Keratinocyte (primary cell): ENCODE measurements around the gene PPP2R5C. TPM values are rescaled to one million over a fixed set of nuclear protein-coding genes. Genes with fewer than 3 reads are reported as not detected.

Experiments used
- DNase-seq: peaks from one replicate; pipeline ENCODE4 v3.0.0-alpha.2; 2011; ENCODE audit warnings: low read depth, missing footprints, low spot score
- FAIRE-seq: peaks from 2 replicates; lab custom pipeline; 2011; peaks lifted over from hg19 to GRCh38; lab: Jason Lieb, UNC
- H2AFZ ChIP-seq: 2 replicates; pipeline ENCODE4 v1.6.0; 2012; ENCODE audit warnings: low read length, control low read depth, inconsistent platforms; ENCODE audit not compliant: control insufficient read depth
- H3K27ac ChIP-seq: 2 replicates; pipeline ENCODE4 v1.5.1; 2011; ENCODE audit warnings: low read length; ENCODE audit not compliant: control insufficient read depth, insufficient read depth
- H3K27me3 ChIP-seq: 3 replicates; pipeline ENCODE4 v1.6.0; 2011; ENCODE audit warnings: low read length; ENCODE audit not compliant: control insufficient read depth, insufficient read depth; ENCODE audit errors: extremely low read depth
- H3K36me3 ChIP-seq, 2 experiments: 2 replicates in 1 of 2; 3 replicates in 1 of 2; pipeline ENCODE4 v1.5.1; 2011; ENCODE audit warnings: low read length in 2 of 2, mild to moderate bottlenecking in 1 of 2; ENCODE audit not compliant: control insufficient read depth in 2 of 2, insufficient read depth in 2 of 2; ENCODE audit errors: extremely low read depth in 1 of 2
- H3K4me1 ChIP-seq: 3 replicates; pipeline ENCODE4 v1.5.1; 2011; ENCODE audit warnings: low read length; ENCODE audit not compliant: control insufficient read depth, insufficient read depth; ENCODE audit errors: extremely low read depth
- H3K4me2 ChIP-seq: 3 replicates; pipeline ENCODE4 v1.6.0; 2011; ENCODE audit warnings: low read depth, low read length; ENCODE audit not compliant: control insufficient read depth, insufficient read depth; ENCODE audit errors: extremely low read depth
- H3K4me3 ChIP-seq, 3 experiments: fragments of 200-600 bp in 1 of 3; sonication (generic) in 1 of 3; 2 replicates in 2 of 3; 3 replicates in 1 of 3; pipeline ENCODE4 v1.5.1; 2011 to 2016; ENCODE audit warnings: low read length in 3 of 3, mild to moderate bottlenecking in 3 of 3, control low read depth in 2 of 3, inconsistent platforms in 1 of 3, low read depth in 1 of 3, mixed read lengths in 1 of 3, mixed run types in 1 of 3, moderate library complexity in 1 of 3; ENCODE audit not compliant: control insufficient read depth in 2 of 3, insufficient read depth in 2 of 3; ENCODE audit errors: extremely low read depth in 1 of 3
- H3K79me2 ChIP-seq: 2 replicates; pipeline ENCODE4 v1.6.0; 2012; ENCODE audit warnings: low read length; ENCODE audit not compliant: control insufficient read depth, insufficient read depth
- H3K9ac ChIP-seq: 3 replicates; pipeline ENCODE4 v1.6.0; 2011; ENCODE audit warnings: low read length; ENCODE audit not compliant: control insufficient read depth, insufficient read depth; ENCODE audit errors: extremely low read depth
- H3K9me1 ChIP-seq: 3 replicates; pipeline ENCODE4 v1.6.0; 2011; ENCODE audit warnings: low read length; ENCODE audit not compliant: control insufficient read depth, insufficient read depth; ENCODE audit errors: extremely low read depth
- H3K9me3 ChIP-seq: 2 replicates; pipeline ENCODE4 v1.5.1; 2012; ENCODE audit warnings: low read depth, low read length; ENCODE audit not compliant: control insufficient read depth
- H4K20me1 ChIP-seq: 3 replicates; pipeline ENCODE4 v1.6.0; 2011; ENCODE audit warnings: low read length; ENCODE audit not compliant: control insufficient read depth, insufficient read depth; ENCODE audit errors: extremely low read depth
- EZH2 ChIP-seq: IDR thresholded peaks from one replicate; pipeline ENCODE4 v1.6.1; 2012; ENCODE audit warnings: inconsistent platforms, mild to moderate bottlenecking, low read length, moderate library complexity
- dilution Hi-C: fragments of 300-500 bp; cut with MboI; formaldehyde crosslinking; loops from one replicate; pipeline ENCODE4 v1.7.0; 2020; ENCODE audit warnings: low sequenced_read_pairs; ENCODE audit not compliant: extremely low pct_ligation_motif_present
- polyA plus RNA-seq, 5 experiments: library from polyadenylated mRNA; depleted of rRNA in 3 of 5; stranded (reverse) in 3 of 5; stranded (forward) in 1 of 5; unstranded in 1 of 5; fragments of >200 nt; gene quantifications; 1 replicate in 1 of 5; 2 replicates in 3 of 5; 3 replicates in 1 of 5; pipeline versions ENCODE4 v1.2.1 to v1.2.3, GENCODE V29; 2011 to 2012; ENCODE audit warnings: missing spikeins in 2 of 5, low read depth in 1 of 5, low replicate concordance in 1 of 5
- TF ChIP-seq, protein P1 (sequence below), 3 experiments: IDR thresholded peaks in 1 of 3; conservative IDR thresholded peaks in 1 of 3; optimal IDR thresholded peaks in 1 of 3; 2 replicates in 2 of 3; 3 replicates in 1 of 3; pipeline versions ENCODE3 to v1.5.1; 2011; ENCODE audit warnings: low read length in 3 of 3, mild to moderate bottlenecking in 3 of 3, moderate library complexity in 2 of 3, control low read depth in 1 of 3, inconsistent platforms in 1 of 3; ENCODE audit not compliant: insufficient read depth in 2 of 3; ENCODE audit errors: extremely low read depth in 1 of 3

The PPP2R5C gene
- polyA plus RNA-seq, 1 donor (not counting 4 experiments of a cell fraction or from before 2014, with no cell fraction given): 105 TPM

DNA sequence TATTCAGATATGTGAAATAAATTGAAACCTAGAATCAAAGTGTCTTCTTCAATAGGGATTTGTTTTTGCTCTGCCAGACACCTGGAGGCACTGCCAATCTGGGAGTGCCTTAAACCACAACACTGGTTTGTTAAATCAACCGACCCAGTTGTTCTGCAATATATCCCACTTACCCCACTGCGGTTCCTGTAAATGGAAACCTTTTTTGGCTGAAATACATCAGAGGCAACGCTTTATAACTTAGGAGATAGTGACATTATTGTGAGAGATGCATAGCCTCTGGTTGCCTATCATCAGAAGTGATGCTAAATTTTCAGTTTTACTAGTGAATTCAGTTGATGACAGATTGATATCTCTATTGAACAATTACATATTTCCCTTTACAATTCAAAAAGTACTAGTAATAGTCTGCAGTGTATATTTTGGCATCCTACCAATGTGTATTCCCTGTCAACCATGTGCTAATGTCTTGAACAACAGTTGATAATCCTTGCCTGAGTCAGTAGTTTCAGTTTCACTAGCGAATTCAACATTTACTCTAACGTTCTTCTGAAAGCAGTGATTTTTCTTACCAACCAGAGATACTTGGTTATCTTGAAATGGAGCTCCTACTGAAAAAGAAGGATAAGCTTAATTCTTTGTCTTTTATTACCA lies 30.5 kb downstream of the PPP2R5C start:
- Histone ChIP-seq H3K4me3 (peak overlapping the region in 2 of 3 experiments; percentile 55 to 61), H2AFZ (peak overlapping the region; percentile 89), H3K9ac (peak overlapping the region; percentile 50), H3K27ac (peak overlapping the region; percentile 54), H3K79me2 (no peaks in the 10 kb centered on the region), H4K20me1 (no peaks in the 10 kb centered on the region), H3K4me2 (peak overlapping the region; percentile 91), H3K9me1 (no peaks in the 10 kb centered on the region), H3K36me3 (peaks cover 0 to 1% of the 10 kb centered on the region in 2 experiments), H3K9me3 (peaks cover 2% of the 10 kb centered on the region), H3K4me1 (peaks cover 6% of the 10 kb centered on the region), H3K27me3 (no peaks in the 10 kb centered on the region)
- dilution Hi-C loops: no loop called here
- DNase-seq (no peak), FAIRE-seq (peak; percentile 53)
- TF ChIP-seq, protein P1, sequence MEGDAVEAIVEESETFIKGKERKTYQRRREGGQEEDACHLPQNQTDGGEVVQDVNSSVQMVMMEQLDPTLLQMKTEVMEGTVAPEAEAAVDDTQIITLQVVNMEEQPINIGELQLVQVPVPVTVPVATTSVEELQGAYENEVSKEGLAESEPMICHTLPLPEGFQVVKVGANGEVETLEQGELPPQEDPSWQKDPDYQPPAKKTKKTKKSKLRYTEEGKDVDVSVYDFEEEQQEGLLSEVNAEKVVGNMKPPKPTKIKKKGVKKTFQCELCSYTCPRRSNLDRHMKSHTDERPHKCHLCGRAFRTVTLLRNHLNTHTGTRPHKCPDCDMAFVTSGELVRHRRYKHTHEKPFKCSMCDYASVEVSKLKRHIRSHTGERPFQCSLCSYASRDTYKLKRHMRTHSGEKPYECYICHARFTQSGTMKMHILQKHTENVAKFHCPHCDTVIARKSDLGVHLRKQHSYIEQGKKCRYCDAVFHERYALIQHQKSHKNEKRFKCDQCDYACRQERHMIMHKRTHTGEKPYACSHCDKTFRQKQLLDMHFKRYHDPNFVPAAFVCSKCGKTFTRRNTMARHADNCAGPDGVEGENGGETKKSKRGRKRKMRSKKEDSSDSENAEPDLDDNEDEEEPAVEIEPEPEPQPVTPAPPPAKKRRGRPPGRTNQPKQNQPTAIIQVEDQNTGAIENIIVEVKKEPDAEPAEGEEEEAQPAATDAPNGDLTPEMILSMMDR (optimal IDR thresholded peaks at IDR 0.05 in 1 of 3, IDR thresholded peaks at IDR 0.05 in 1 of 3, conservative IDR thresholded peaks at IDR 0.05 in 1 of 3; ENCODE audit: extremely low read depth in 1 of 3, insufficient read depth in 2 of 3, low read length in 3 of 3): no peak
- no peak for TF ChIP-seq EZH2

DNA sequence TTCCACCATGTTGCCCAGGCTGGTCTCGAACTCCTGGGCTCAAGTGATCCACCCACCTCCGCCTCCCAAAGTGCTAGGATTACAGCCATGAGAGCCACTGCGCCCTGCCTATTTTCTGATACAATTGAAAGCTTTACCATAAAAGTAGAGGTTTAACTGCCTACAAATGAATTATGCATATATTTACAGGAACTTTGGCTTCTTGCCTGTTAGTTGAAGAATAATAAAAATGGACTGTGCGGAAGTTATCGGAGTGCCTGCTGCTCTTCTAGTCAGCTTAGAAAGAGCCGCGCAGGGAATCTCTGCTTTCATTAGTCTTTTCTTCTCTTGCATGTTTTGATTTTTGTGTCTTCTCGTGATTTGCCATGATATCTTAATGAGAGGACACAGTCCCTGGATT lies 34.5 kb downstream of the PPP2R5C start:
- Histone ChIP-seq H3K9ac (no peak overlapping the region), H2AFZ (no peak overlapping the region), H3K36me3 (peaks cover 0 to 1% of the 10 kb centered on the region in 2 experiments), H3K27me3 (no peaks in the 10 kb centered on the region), H3K27ac (no peak overlapping the region), H3K9me1 (no peaks in the 10 kb centered on the region), H4K20me1 (no peaks in the 10 kb centered on the region), H3K4me2 (no peak overlapping the region), H3K4me3 (no peak overlapping the region), H3K9me3 (peaks cover 2% of the 10 kb centered on the region), H3K79me2 (no peaks in the 10 kb centered on the region), H3K4me1 (peaks cover 6% of the 10 kb centered on the region)
- dilution Hi-C loops: no loop called here
- no peak for DNase-seq
- TF ChIP-seq, protein P1 (optimal IDR thresholded peaks at IDR 0.05 in 1 of 3, IDR thresholded peaks at IDR 0.05 in 1 of 3, conservative IDR thresholded peaks at IDR 0.05 in 1 of 3; ENCODE audit: extremely low read depth in 1 of 3, insufficient read depth in 2 of 3, low read length in 3 of 3): no peak
- TF ChIP-seq EZH2: no peak
- FAIRE-seq: no peak
